Activated naive CD8-positive, alpha-beta T cell treated with anti-CD3 and anti-CD28 coated beads, Interleukin-2, amount 50 U/mL, for 16 hours (primary cell): Measurements from ENCODE around the gene GPBAR1.
A peak's percentile ranks its signal among the peaks of the same experiment; 100 is the strongest.

Source experiments
- DNase-seq: peaks from one replicate; pipeline ENCODE4 v3.0.0-alpha.2; 2020; ENCODE audit warnings: low read depth, low spot score

The GPBAR1 gene

DNA sequence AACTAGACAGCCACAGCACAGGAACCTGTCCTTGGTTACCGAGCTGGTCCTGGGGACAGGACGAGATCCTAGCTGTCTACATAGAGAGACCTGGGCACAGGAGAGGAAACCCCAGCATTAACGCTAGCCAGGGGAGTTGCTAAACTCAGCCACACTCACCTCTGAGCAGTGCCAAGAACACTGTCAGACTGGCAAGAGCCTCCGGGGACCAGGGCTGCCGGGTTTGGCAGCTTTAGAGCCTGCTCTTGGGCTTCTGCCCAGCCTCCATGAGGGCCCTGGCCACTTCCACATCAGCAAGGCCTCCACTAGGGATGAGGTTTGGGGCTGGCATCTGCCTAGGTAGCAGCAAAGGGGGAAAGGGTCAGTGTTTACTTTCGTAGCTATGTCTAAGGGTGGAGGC, 24.8 kb downstream of the GPBAR1 start:
- no peak for DNase-seq

GRCh38 chr2:218286570-218287459, 26.0 kb downstream of the GPBAR1 start:
- DNase-seq: peak; percentile 48

DNA sequence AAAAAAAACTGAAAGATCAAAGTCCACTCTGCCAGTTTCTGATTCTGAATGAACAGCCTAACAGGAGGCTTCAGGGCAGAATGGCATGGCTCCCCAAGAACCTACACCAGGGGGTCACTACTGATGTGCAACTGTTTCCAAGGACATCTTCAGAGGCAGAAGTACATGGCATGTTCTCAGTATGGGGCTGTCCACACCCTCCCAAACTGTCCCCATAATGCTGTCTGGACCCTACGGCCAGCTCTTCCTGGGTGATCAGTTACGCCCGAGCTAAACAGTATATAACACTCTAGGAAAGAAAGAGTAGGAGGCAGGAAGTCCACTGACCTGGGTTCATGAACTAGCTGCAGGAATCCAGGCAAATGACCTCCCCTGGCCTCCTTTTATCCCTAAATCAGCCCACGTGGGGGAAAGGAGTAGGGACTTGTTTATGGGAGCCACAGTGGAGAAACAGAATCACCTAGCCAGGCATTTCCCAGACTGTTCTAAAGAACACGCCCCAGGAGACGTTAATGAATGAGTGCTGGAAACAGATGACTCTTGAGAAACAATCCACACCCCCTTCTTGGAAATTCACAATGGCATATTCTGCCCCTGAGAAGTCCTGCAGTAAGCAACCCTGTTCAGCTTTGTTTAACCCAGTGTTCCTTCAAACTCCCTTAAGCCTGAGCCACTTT, 29.0 kb downstream of the GPBAR1 start:
- no peak for DNase-seq

DNA sequence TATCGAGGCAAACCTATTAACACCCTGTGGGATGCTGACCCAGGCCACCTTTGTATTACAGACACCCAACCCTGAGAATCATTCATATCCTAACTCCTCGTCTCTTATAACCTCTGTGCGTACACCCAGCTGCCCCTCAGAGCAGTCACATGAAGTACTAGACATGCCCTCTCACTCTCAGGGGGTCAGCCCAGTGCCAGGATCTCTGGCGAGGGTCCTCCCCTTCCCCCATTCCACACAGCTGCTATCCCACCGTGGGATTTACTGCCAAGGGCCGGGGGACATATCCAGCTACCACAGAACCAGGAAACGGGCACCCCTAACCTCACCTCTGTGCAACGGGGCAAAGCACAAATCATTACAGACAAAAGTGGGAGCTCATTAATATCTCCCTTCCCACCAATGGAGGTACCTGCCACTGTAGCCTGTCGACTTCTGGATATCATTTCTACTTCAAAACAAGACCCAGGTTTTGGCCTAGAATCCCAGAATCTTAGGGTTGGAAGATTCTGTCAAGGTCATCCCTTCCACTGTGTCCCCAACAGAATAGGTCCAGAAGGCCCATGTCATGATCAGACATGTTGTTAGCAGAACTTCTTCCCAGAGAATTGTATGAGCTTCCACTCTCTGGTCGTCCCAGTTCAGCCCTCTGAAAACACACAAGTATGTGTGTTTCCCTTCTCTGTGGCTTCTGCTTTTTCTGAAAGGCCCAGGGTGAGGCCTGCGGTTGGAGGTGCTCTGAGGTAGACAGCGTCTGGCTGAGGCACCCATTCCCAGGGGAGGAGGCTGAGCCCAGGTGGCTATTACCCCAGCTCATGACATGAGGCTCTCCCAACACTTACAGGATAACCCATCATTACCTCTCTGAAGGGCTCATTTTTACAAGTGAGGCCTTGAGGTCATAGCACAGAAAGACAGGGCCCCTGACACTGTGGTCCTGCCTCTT, 29.8 kb downstream of the GPBAR1 start:
- DNase-seq: no peak

- no peak for DNase-seq
Measured at GRCh38 chr2:218291318-218292047, 30.7 kb downstream of the GPBAR1 start.

- DNase-seq: peak; percentile 54
Measured at GRCh38 chr2:218292048-218293014, 31.5 kb downstream of the GPBAR1 start, which contains the start of gene TMBIM1. Gene TMBIM1, minus strand, starts transcription at chr2:218292503. Its CDS starts 10,362 bp downstream, at chr2:218282141.

DNA sequence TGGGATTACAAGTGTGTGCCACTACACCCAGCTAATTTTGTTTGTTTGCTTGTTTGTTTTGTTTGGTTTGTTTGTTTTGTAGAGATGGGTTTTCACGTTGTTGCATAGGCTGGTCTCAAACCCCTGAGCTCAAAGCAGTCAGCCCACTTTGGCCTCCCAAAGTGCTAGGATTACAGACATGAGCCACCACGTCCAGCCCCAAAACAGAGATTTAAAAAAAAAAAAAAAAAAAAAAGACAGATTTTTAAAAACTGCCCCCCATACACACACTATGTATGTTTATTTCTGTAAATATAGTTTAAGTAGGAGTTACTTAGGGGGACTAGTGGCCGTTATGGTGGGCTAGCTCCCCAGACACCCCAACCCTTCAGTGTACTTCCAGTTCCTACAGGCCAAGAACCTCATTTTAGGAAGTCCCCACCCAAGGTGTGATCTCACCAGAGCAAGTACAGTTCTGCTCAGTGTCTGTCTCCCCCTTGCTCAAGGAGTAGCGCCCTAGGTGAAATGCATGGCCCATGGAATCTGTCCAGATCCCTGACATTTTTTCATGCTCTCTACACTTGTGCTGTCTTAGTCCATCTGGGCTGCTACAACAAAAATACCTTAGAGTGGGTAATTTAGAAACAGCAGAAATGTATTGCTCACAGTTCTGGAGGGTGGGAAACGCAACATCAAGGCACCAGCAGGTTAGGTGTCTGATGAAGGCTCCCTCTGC, 33.1 kb downstream of the GPBAR1 start:
- DNase-seq: no peak

GRCh38 chr2:218294430-218295022, 33.7 kb downstream of the GPBAR1 start:
- DNase-seq: no peak

GRCh38 chr2:218295029-218295428, 34.2 kb downstream of the GPBAR1 start:
- DNase-seq: no peak

- no peak for DNase-seq
Measured at GRCh38 chr2:218296200-218296599, 35.4 kb downstream of the GPBAR1 start.

- DNase-seq: no peak
Measured at GRCh38 chr2:218296847-218297246, 36.0 kb downstream of the GPBAR1 start.

- DNase-seq: no peak
Measured at GRCh38 chr2:218298314-218298875, 37.6 kb downstream of the GPBAR1 start.

GRCh38 chr2:218300141-218300540, 39.3 kb downstream of the GPBAR1 start:
- no peak for DNase-seq

DNA sequence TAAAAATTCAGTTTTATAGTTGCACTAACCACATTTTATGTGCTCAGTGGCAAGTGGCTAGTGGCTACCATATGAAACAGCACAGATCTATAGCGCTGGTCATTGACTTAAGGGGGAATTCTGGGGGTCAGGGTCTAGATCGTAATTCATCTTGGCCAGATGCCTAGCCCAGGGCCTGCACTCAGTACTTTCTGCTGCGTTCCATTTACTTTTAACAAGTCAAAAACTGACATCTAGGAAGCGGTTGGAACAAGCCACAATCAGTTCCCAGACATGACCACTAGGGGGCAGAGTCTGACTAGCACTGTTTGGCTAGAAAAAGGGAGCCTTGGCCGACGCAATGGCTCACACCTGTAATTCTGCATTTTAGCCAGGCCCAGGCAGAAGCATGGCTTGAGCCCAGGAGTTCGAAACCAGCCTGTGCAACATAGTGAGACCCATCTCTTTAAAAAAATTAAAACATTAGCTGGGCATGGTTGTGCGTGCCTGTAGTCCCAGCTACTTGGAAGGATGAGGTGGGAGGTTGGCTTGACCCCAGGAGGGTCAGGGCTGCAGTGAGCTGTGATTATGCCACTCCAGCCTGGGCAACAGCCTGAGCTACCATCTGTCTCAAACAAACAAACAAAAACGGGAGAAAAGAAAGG, 40.5 kb downstream of the GPBAR1 start:
- DNase-seq: peak; percentile 67

DNA sequence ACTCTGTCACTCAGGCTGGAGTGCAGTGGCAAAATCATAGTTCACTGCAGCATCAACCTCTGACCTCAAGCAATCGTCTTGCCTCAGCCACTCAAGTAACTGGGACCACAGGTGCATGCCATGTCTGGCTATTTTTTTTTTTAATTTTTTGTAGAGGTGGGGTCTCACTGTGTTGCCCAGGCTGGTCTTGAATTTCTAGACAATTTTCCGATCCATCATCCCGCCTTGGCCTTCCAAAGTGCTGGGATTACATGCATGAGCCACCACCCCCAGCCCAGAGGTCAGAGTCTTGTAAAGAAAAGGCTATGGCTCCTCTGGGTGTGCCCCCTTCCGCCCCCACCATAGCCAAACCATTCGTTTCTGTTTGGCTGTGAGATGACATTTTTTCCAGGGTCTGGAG, 44.6 kb downstream of the GPBAR1 start:
- no peak for DNase-seq

DNA sequence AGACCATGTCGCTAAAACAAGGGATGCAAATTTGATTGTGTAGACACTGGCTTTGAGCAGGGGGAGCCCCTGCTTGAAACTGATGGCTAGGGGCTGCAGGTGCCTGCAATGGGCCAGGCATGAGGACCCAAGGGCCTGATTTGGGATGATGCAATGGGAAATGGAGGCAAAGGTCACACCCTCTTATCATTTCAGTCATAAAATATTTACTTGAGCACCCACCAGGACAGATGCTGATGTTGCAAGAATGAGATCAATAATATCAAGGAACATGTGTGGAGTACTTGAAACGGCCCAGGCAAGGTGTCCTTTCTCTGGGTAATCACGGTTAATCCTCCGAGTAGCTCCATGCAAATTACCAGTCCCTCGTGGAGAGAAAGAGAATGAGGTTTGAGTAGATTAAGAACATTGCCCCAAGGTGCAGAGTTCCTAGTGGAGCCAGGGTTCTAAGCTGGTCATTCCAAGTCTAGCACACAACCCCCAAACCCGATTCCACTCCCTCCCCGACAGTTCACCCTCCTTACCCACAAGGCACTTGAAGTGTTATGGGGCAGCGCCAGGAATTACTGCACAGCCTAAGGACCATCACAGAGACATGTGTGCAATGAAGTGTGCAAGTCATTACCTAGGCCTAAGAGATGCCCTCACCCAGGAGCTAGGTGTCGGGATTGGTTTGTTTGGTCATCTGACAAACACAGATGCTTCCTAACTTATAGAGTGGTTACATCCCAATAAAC, 45.5 kb downstream of the GPBAR1 start:
- no peak for DNase-seq

- DNase-seq: no peak
Measured at GRCh38 chr2:218307415-218308090, 46.7 kb downstream of the GPBAR1 start.
